GM12864 (cell line): Measurements from ENCODE around the gene LARGE1.

ENCODE experiments used
- DNase-seq: peaks from one replicate; pipeline ENCODE4 v3.0.0-alpha.2; 2011; ENCODE audit warnings: low read depth
- H3K4me3 ChIP-seq: 2 replicates; pipeline ENCODE4 v1.5.1; 2011; ENCODE audit warnings: mild to moderate bottlenecking, low read depth, low read length, control low read depth
- CTCF ChIP-seq: IDR thresholded peaks from 2 replicates; pipeline ENCODE4 v1.5.1; 2011; ENCODE audit warnings: low read depth, mild to moderate bottlenecking, moderate library complexity, low read length, control low read depth, inconsistent platforms; ENCODE audit errors: missing control alignments

The LARGE1 gene

GRCh38 chr22:33242078-33242477, 678.2 kb downstream of the LARGE1 start:
- H3K4me3 ChIP-seq: no peak overlapping the region
- DNase-seq: no peak
- TF ChIP-seq CTCF: no peak

GRCh38 chr22:33240888-33241475, 679.3 kb downstream of the LARGE1 start:
- no peak for TF ChIP-seq CTCF
- DNase-seq: no peak

GRCh38 chr22:33232071-33232470, 688.2 kb downstream of the LARGE1 start:
- TF ChIP-seq CTCF: no peak
- H3K4me3 ChIP-seq: no peak overlapping the region
- no peak for DNase-seq

More at GRCh38 chr22:33240888-33241475, 679.3 kb downstream of the LARGE1 start:
- H3K4me3 ChIP-seq: no peak overlapping the region

- no peak overlapping the region for H3K4me3 ChIP-seq
- TF ChIP-seq CTCF: no peak
- no peak for DNase-seq
These were observed 692.5 kb downstream of the LARGE1 start for GRCh38 chr22:33227791-33228190.

GRCh38 chr22:33224841-33225240, 695.4 kb downstream of the LARGE1 start:
- DNase-seq: no peak
- H3K4me3 ChIP-seq: no peak overlapping the region
- TF ChIP-seq CTCF: no peak
